Neural cell (in vitro differentiated cells): ENCODE measurements around the gene PLEKHA8. TPM values are rescaled to one million over a fixed set of nuclear protein-coding genes. Genes with fewer than 3 reads are reported as not detected.

Experiments used
- H2AFZ ChIP-seq: fragments of 200-600, 300-800 bp; sonication (generic), shearing (Covaris generic); 2 replicates; pipeline ENCODE4 v1.6.0; 2014; ENCODE audit warnings: low read depth, mild to moderate bottlenecking, antibody characterized with exemption, low read length, moderate library complexity
- H3F3A ChIP-seq: fragments of 200-600 bp; shearing (Covaris generic); 2 replicates; pipeline ENCODE4 v1.6.1; 2016; ENCODE audit warnings: mild to moderate bottlenecking, moderate library complexity, mixed read lengths, antibody characterized with exemption, low read length; ENCODE audit not compliant: insufficient read depth, poor library complexity, severe bottlenecking
- H3K27ac ChIP-seq: fragments of 200-600, 300-800 bp; sonication (generic), shearing (Covaris generic); 2 replicates; pipeline ENCODE4 v1.5.1; 2014; ENCODE audit warnings: mild to moderate bottlenecking, low read length, moderate library complexity
- H3K27me3 ChIP-seq: fragments of 300-800, 200-600 bp; sonication (generic), shearing (Covaris generic); 2 replicates; pipeline ENCODE4 v1.6.0; 2014; ENCODE audit warnings: mild to moderate bottlenecking, low read depth, low read length, moderate library complexity; ENCODE audit not compliant: insufficient read depth
- H3K36me3 ChIP-seq: fragments of 300-800, 200-600 bp; sonication (generic), shearing (Covaris generic); 2 replicates; pipeline ENCODE4 v1.5.1; 2014; ENCODE audit warnings: mild to moderate bottlenecking, antibody characterized with exemption, low read length, moderate library complexity; ENCODE audit not compliant: insufficient read depth
- H3K4me2 ChIP-seq: fragments of 300-800, 200-600 bp; sonication (generic), shearing (Covaris generic); 2 replicates; pipeline ENCODE4 v1.6.0; 2014; ENCODE audit warnings: mild to moderate bottlenecking, low read length
- H3K4me3 ChIP-seq: fragments of 300-800, 200-600 bp; sonication (generic), shearing (Covaris generic); 2 replicates; pipeline ENCODE4 v1.5.1; 2014; ENCODE audit warnings: mild to moderate bottlenecking, low read length, moderate library complexity
- H3K79me2 ChIP-seq: fragments of 200-600 bp; shearing (Covaris generic); replicated peaks from 2 replicates; pipeline ENCODE4 v1.6.0; 2014; ENCODE audit warnings: mild to moderate bottlenecking, low read length, moderate library complexity; ENCODE audit not compliant: insufficient read depth
- H3K9ac ChIP-seq: fragments of 300-800, 200-600 bp; sonication (generic), shearing (Covaris generic); 2 replicates; pipeline ENCODE4 v1.6.1; 2016; ENCODE audit warnings: mild to moderate bottlenecking, low read length, mixed read lengths
- H3K9me2 ChIP-seq: fragments of 200-600 bp; shearing (Covaris generic); 2 replicates; pipeline ENCODE4 v1.6.1; 2016; ENCODE audit warnings: mild to moderate bottlenecking, low read length, mixed read lengths; ENCODE audit not compliant: insufficient read depth
- H3K9me3 ChIP-seq: fragments of 200-600, 300-800 bp; sonication (generic), shearing (Covaris generic); 2 replicates; pipeline ENCODE4 v1.6.1; 2016; ENCODE audit warnings: mild to moderate bottlenecking, mixed run types, low read length, moderate library complexity, mixed read lengths
- H4K20me1 ChIP-seq: fragments of 200-600 bp; shearing (Covaris generic); 2 replicates; pipeline ENCODE4 v1.6.1; 2016; ENCODE audit warnings: mild to moderate bottlenecking, mixed run types; ENCODE audit not compliant: insufficient read depth
- EP300 ChIP-seq: fragments of 450-650 bp; conservative IDR thresholded peaks from 2 replicates; pipeline ENCODE4 v1.6.1; 2014; ENCODE audit warnings: antibody characterized with exemption, mild to moderate bottlenecking, moderate library complexity; ENCODE audit not compliant: poor library complexity, severe bottlenecking
- EZH2 ChIP-seq: fragments of 200-600, 300-800 bp; shearing (Covaris generic), sonication (generic); IDR thresholded peaks from 2 replicates; pipeline ENCODE4 v1.6.1; 2014; ENCODE audit warnings: antibody characterized with exemption, low read length, borderline replicate concordance, mild to moderate bottlenecking; ENCODE audit not compliant: insufficient read depth, poor library complexity, severe bottlenecking
- MXI1 ChIP-seq: fragments of 450-650 bp; conservative IDR thresholded peaks from 2 replicates; pipeline ENCODE4 v1.6.1; 2014; ENCODE audit warnings: antibody characterized with exemption, mild to moderate bottlenecking; ENCODE audit not compliant: poor library complexity, severe bottlenecking
- POLR2AphosphoS5 ChIP-seq: IDR thresholded peaks from 2 replicates; pipeline ENCODE4 v1.6.1; 2012
- RAD21 ChIP-seq: fragments of 450-650 bp; conservative IDR thresholded peaks from 2 replicates; pipeline ENCODE4 v1.6.1; 2014; ENCODE audit warnings: antibody characterized with exemption, mild to moderate bottlenecking, moderate library complexity
- SMC3 ChIP-seq: fragments of 450-650 bp; conservative IDR thresholded peaks from 2 replicates; pipeline ENCODE4 v1.6.1; 2014; ENCODE audit warnings: antibody characterized with exemption, mild to moderate bottlenecking, moderate library complexity; ENCODE audit not compliant: poor library complexity
- TAF1 ChIP-seq: IDR thresholded peaks from 2 replicates; pipeline ENCODE4 v1.6.1; 2012; ENCODE audit warnings: low read depth
- polyA plus RNA-seq: library from polyadenylated mRNA; depleted of rRNA; stranded (reverse); fragments of >200 nt; gene quantifications from 2 replicates; pipeline ENCODE4 v1.2.3, GENCODE V29; 2014
- TF ChIP-seq, protein P1 (sequence below): IDR thresholded peaks from 2 replicates; pipeline ENCODE4 v1.6.1; 2012; ENCODE audit warnings: borderline replicate concordance
- TF ChIP-seq, protein P2 (sequence below): fragments of 450-650 bp; IDR thresholded peaks from 2 replicates; pipeline ENCODE4 v1.5.1; 2014; ENCODE audit warnings: antibody characterized with exemption, mild to moderate bottlenecking, moderate library complexity; ENCODE audit not compliant: poor library complexity, severe bottlenecking

Gene PLEKHA8
- polyA plus RNA-seq, 1 donor from 2014 or later = 43.1 TPM

DNA sequence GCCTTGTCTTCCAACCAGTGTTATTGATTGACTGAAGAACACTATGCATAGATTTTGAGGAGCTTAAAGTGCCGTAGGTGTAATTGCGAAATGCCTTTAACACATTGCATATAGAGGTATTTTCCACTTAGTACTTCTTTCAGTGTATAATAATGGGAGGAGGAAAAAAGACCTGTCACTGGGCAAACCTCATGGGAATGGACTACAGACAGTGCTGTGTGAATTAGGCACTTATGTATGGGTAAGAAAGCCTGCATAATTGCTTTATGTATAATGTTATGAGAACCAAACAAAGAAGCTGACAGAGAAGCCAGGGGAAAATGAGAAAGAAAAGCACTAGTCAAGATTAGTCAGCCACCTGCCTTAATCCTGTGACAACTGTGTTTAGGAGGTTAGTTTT is 26.2 kb upstream of the PLEKHA8 start:
- Histone ChIP-seq H4K20me1 (no peaks in the 10 kb centered on the region), H3K79me2 (no peaks in the 10 kb centered on the region), H3K27ac (peak overlapping the region; percentile 94), H3K4me3 (peak overlapping the region; percentile 35), H3K9ac (peak overlapping the region; percentile 56), H3K4me2 (no peak overlapping the region), H2AFZ (no peak overlapping the region), H3K9me2 (no peaks in the 10 kb centered on the region), H3K27me3 (no peaks in the 10 kb centered on the region), H3F3A (no peaks in the 10 kb centered on the region), H3K9me3 (no peaks in the 10 kb centered on the region), H3K36me3 (no peaks in the 10 kb centered on the region)
- TF ChIP-seq POLR2AphosphoS5 = peak; percentile 96
- TF ChIP-seq EP300 = peak; percentile 99
- TF ChIP-seq, protein P1, sequence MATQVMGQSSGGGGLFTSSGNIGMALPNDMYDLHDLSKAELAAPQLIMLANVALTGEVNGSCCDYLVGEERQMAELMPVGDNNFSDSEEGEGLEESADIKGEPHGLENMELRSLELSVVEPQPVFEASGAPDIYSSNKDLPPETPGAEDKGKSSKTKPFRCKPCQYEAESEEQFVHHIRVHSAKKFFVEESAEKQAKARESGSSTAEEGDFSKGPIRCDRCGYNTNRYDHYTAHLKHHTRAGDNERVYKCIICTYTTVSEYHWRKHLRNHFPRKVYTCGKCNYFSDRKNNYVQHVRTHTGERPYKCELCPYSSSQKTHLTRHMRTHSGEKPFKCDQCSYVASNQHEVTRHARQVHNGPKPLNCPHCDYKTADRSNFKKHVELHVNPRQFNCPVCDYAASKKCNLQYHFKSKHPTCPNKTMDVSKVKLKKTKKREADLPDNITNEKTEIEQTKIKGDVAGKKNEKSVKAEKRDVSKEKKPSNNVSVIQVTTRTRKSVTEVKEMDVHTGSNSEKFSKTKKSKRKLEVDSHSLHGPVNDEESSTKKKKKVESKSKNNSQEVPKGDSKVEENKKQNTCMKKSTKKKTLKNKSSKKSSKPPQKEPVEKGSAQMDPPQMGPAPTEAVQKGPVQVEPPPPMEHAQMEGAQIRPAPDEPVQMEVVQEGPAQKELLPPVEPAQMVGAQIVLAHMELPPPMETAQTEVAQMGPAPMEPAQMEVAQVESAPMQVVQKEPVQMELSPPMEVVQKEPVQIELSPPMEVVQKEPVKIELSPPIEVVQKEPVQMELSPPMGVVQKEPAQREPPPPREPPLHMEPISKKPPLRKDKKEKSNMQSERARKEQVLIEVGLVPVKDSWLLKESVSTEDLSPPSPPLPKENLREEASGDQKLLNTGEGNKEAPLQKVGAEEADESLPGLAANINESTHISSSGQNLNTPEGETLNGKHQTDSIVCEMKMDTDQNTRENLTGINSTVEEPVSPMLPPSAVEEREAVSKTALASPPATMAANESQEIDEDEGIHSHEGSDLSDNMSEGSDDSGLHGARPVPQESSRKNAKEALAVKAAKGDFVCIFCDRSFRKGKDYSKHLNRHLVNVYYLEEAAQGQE = peak; percentile 73
- TF ChIP-seq EZH2 = no peak

DNA sequence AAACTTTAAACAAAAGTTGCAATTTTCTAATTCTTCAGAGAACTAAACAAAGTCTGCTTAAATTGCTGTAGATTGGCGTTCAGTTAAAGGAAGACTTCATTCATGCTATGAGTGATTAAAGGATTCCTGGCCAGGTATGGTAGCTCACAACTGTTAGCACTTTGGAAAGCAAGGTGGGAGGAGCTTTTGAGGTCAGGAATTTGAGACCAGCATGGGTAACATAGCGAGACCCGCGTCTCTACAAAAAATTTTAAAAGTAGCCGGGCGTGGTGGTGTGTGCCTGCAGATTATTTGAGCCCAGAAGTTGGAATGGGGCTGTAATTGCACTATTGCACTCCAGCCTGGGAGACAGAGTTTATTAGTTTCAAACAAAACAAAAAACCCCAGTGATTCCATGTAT is 25.1 kb upstream of the PLEKHA8 start:
- H3K79me2 ChIP-seq = no peaks in the 10 kb centered on the region
- H3K9me3 ChIP-seq = no peaks in the 10 kb centered on the region
- H3K36me3 ChIP-seq = no peaks in the 10 kb centered on the region
- H4K20me1 ChIP-seq = no peaks in the 10 kb centered on the region
- H3K9ac ChIP-seq = no peak overlapping the region
- no peaks in the 10 kb centered on the region for H3K27me3 ChIP-seq
- peak overlapping the region; percentile 35 for H3K4me3 ChIP-seq
- H3K4me2 ChIP-seq = peak overlapping the region; percentile 56
- H2AFZ ChIP-seq = no peak overlapping the region
- no peaks in the 10 kb centered on the region for H3F3A ChIP-seq
- H3K9me2 ChIP-seq = no peaks in the 10 kb centered on the region
- TF ChIP-seq, protein P1 = no peak
- TF ChIP-seq, protein P2, sequence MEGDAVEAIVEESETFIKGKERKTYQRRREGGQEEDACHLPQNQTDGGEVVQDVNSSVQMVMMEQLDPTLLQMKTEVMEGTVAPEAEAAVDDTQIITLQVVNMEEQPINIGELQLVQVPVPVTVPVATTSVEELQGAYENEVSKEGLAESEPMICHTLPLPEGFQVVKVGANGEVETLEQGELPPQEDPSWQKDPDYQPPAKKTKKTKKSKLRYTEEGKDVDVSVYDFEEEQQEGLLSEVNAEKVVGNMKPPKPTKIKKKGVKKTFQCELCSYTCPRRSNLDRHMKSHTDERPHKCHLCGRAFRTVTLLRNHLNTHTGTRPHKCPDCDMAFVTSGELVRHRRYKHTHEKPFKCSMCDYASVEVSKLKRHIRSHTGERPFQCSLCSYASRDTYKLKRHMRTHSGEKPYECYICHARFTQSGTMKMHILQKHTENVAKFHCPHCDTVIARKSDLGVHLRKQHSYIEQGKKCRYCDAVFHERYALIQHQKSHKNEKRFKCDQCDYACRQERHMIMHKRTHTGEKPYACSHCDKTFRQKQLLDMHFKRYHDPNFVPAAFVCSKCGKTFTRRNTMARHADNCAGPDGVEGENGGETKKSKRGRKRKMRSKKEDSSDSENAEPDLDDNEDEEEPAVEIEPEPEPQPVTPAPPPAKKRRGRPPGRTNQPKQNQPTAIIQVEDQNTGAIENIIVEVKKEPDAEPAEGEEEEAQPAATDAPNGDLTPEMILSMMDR = no peak
- no peak for TF ChIP-seq EP300
- no peak for TF ChIP-seq SMC3
- TF ChIP-seq EZH2 = no peak
- TF ChIP-seq RAD21 = no peak
- TF ChIP-seq TAF1 = no peak
- TF ChIP-seq MXI1 = no peak
- TF ChIP-seq POLR2AphosphoS5 = no peak
- H3K27ac ChIP-seq = peak overlapping the region; percentile 94
